HFFc6 (cell line): Measurements from ENCODE around the gene FNDC3B. TPM values are rescaled to one million over a fixed set of nuclear protein-coding genes. Genes with fewer than 3 reads are reported as not detected.

ENCODE experiments used
- DNase-seq: peaks from one replicate; pipeline ENCODE4 v3.0.0-alpha.2; 2018
- H3K27ac Mint-ChIP-seq: 2 replicates; pipeline ENCODE4 v1.8.0; 2020; ENCODE audit warnings: mild to moderate bottlenecking, mixed read lengths
- H3K27me3 Mint-ChIP-seq: 2 replicates; pipeline ENCODE4 v1.8.0; 2021; ENCODE audit warnings: mild to moderate bottlenecking, moderate library complexity, mixed read lengths; ENCODE audit not compliant: insufficient read depth
- H3K36me3 Mint-ChIP-seq: 2 replicates; pipeline ENCODE4 v1.8.0; 2021; ENCODE audit warnings: low read depth, mixed read lengths
- H3K4me1 Mint-ChIP-seq: 2 replicates; pipeline ENCODE4 v1.8.0; 2020; ENCODE audit warnings: low read depth, mixed read lengths
- H3K4me3 Mint-ChIP-seq: 2 replicates; pipeline ENCODE4 v1.8.0; 2020; ENCODE audit warnings: mild to moderate bottlenecking, moderate library complexity, mixed read lengths
- H3K9me3 Mint-ChIP-seq: 2 replicates; pipeline ENCODE4 v1.8.0; 2020; ENCODE audit warnings: mild to moderate bottlenecking, mixed read lengths
- total RNA-seq, 6 experiments: library from RNA; stranded (reverse); fragmentation: NEBNext Ultra II Directional; extraction: Animal tissue kit (Norgen Biotek cat#: 25700); gene quantifications; 2 replicates in 1 of 6; 3 replicates in 5 of 6; pipeline ENCODE4 v1.2.3, GENCODE V29; 2021
- TF ChIP-seq, protein P1 (sequence below): fragments of 200-600 bp; sonication (generic); IDR thresholded peaks from 2 replicates; pipeline ENCODE4 v1.5.0; 2021; ENCODE audit warnings: antibody characterized with exemption, mild to moderate bottlenecking

The FNDC3B gene
- total RNA-seq, 6 experiments from 2014 or later = 133 to 192 (median 155) TPM

DNA sequence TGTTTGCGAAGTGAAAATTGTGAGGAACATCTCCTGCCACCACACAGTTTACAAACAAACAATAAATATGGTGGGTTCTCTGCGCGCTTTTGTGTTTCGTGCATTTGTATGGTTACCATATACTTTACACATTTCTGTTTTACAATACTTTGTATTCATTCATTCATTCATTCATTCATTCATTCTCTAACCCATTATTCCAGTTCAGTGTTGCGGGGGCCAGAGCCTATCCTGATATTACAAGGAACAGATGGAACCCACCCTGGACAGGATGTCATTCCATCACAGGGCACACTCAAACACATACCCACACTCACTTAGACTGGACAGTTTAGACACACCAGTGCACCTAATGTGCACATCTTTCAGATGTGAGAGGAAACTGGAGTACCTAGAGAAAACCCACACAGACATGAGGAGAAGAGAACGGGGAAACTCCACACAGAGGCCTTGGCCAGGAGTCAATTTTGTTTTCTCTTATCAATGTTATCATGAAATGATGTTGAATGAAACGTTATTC lies 160.5 kb downstream of the FNDC3B start:
- Mint-ChIP-seq H3K27ac (no peak overlapping the region), H3K4me3 (no peak overlapping the region), H3K9me3 (no peaks in the 10 kb centered on the region), H3K27me3 (peaks cover 2% of the 10 kb centered on the region; the same call in 1 of the 2 replicates), H3K36me3 (peaks cover 28% of the 10 kb centered on the region), H3K4me1 (peaks cover 59% of the 10 kb centered on the region)
- TF ChIP-seq, protein P1, sequence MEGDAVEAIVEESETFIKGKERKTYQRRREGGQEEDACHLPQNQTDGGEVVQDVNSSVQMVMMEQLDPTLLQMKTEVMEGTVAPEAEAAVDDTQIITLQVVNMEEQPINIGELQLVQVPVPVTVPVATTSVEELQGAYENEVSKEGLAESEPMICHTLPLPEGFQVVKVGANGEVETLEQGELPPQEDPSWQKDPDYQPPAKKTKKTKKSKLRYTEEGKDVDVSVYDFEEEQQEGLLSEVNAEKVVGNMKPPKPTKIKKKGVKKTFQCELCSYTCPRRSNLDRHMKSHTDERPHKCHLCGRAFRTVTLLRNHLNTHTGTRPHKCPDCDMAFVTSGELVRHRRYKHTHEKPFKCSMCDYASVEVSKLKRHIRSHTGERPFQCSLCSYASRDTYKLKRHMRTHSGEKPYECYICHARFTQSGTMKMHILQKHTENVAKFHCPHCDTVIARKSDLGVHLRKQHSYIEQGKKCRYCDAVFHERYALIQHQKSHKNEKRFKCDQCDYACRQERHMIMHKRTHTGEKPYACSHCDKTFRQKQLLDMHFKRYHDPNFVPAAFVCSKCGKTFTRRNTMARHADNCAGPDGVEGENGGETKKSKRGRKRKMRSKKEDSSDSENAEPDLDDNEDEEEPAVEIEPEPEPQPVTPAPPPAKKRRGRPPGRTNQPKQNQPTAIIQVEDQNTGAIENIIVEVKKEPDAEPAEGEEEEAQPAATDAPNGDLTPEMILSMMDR = no peak
- DNase-seq = no peak

DNA sequence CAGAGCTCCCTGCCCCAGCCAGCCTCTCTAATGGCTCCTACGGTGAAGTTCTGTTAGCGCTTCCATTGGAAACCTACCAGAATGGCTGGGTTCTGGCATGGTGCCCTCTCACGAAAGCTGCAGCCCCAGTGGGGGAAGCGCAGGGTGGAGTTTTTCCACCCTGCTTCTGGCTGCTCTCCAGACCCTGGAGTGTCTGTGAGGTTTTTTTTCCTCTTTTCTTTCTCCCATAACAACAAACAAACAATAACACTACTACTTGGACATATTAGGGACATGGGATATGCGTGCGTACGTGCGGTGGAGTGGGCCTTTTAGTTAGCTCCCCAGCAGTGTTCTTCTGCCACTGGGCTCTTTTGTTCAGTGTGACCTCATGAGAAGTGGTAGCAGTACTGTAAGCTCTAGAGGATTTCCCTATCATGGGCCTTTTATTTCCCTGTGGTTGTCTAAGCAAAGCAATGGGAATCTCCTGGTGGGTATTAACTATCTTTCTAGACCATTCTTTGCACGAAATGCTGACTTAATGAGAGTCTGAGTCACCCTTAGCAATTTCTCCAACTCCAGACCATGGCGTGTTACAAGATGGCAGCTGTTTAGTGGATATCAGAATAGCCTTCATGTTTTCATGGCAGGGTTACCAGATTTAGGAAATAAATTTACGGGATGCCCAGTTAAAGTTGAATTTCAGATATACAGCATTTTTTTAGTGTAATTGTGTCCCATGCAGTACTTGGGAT lies 161.9 kb downstream of the FNDC3B start:
- no peaks in the 10 kb centered on the region for H3K9me3 Mint-ChIP-seq
- peak overlapping the region; percentile 86 for H3K27ac Mint-ChIP-seq
- peaks cover 35% of the 10 kb centered on the region for H3K36me3 Mint-ChIP-seq
- H3K27me3 Mint-ChIP-seq = peaks cover 2% of the 10 kb centered on the region; the same call in 1 of the 2 replicates
- TF ChIP-seq, protein P1 = no peak
- peaks cover 50% of the 10 kb centered on the region for H3K4me1 Mint-ChIP-seq
- DNase-seq = peak; percentile 46
- H3K4me3 Mint-ChIP-seq = no peak overlapping the region; the same call in 1 of the 2 replicates

DNA sequence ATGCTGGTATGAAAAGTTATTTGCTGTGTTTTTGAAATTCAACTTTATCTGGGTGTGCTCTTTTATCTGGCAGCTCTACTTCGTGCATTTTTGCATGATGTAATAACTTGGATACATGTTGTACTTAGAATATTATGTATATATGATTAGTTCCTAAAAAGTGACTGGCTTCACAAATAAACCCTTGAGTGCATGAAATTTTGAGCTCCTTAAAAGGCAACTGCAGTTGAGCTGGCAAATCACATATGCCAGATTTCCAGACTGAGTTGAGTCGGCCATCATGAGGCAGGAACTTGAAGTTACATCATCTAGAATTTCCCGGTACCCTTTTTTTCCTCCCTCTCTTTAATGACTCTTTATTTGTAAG lies 162.5 kb downstream of the FNDC3B start:
- Mint-ChIP-seq H3K4me3 (no peak overlapping the region), H3K36me3 (peaks cover 37% of the 10 kb centered on the region), H3K4me1 (peaks cover 50% of the 10 kb centered on the region), H3K27me3 (peaks cover 2% of the 10 kb centered on the region; the same call in 1 of the 2 replicates), H3K9me3 (no peaks in the 10 kb centered on the region), H3K27ac (peak overlapping the region; percentile 75)
- peak; percentile 23 for DNase-seq
- TF ChIP-seq, protein P1 = no peak; the same call in 1 of the 2 replicates

DNA sequence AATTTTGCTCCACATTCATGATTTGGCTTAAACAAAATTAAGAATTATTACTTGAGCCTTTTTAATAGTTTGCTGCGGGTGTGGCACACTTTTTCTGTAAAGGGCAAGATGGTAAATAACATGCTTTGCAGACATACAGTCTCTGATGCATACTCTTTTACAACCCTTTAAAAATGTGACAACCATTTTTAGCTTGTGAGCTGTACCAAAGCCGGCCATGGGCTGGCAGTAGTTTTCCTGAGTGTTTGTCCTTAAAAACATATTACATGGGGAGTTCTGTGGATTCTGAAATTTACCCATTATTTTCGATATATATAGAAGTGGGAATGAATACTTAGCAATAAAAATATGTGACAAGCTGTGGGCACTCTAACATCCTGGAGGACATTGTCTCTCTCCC lies 163.4 kb downstream of the FNDC3B start:
- DNase-seq = no peak
- no peaks in the 10 kb centered on the region for H3K9me3 Mint-ChIP-seq
- peak overlapping the region; percentile 64 for H3K27ac Mint-ChIP-seq
- H3K4me3 Mint-ChIP-seq = 0 out of 2 replicates have a peak overlapping the region, but pooled peaks have one; percentile 3
- H3K4me1 Mint-ChIP-seq = peaks cover 50% of the 10 kb centered on the region
- peaks cover 41% of the 10 kb centered on the region for H3K36me3 Mint-ChIP-seq
- TF ChIP-seq, protein P1 = peak; percentile 39
- peaks cover 2% of the 10 kb centered on the region; the same call in 1 of the 2 replicates for H3K27me3 Mint-ChIP-seq

DNA sequence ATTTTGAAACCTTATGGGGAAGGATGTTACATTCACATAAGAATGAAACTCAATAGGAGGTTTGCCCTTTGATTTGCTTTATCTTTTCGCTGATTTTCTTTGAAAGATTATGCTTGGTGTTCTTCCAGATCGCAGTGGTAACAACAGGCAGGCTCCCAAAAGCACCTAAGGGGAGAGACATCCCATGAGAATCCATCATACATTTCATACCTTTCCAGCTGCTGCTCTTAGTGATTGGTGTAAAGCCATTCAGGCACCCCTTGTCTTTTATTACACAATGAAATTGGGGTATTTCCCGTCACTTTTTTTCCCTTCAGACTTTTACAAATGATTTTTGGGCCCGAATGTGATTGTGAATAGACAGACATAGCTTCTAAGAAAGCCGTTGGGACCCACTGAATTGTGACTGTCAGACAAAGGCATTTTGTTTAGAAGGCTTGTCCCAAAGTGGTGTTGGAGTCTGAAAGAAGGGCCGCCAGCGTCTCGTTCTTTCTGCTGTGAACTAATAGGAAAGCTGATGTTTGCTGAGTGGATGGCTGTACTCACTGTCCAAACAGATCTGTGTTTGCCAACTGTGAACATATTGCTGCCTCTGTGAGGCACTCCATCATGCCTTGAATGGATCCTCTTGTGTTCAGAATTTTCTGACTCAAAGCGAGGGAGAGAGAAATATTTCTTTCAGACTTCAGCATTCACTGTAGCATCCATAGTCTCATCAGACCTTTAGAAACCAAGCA lies 164.3 kb downstream of the FNDC3B start:
- peak overlapping the region; percentile 28; the same call in 1 of the 2 replicates for H3K4me3 Mint-ChIP-seq
- no peaks in the 10 kb centered on the region for H3K9me3 Mint-ChIP-seq
- H3K36me3 Mint-ChIP-seq = peaks cover 35% of the 10 kb centered on the region
- peaks cover 50% of the 10 kb centered on the region for H3K4me1 Mint-ChIP-seq
- H3K27ac Mint-ChIP-seq = peak overlapping the region; percentile 64
- no peak for DNase-seq
- TF ChIP-seq, protein P1 = no peak
- H3K27me3 Mint-ChIP-seq = peaks cover 2% of the 10 kb centered on the region; the same call in 1 of the 2 replicates
